Liver (tissue), 9 donors: ENCODE measurements around the gene PLXDC2. TPM values are rescaled to one million over a fixed set of nuclear protein-coding genes. Genes with fewer than 3 reads are reported as not detected.

Experiments used
- DNase-seq: peaks from one replicate; pipeline ENCODE4 v3.0.0-alpha.2; 2017; ENCODE audit warnings: low spot score
- H3K27ac ChIP-seq, 2 donors: one replicate each; pipeline ENCODE4 v1.7.0; 2013; ENCODE audit warnings: inconsistent platforms in 2 of 2, low read length in 2 of 2, control low read depth in 1 of 2, low read depth in 1 of 2, mild to moderate bottlenecking in 1 of 2
- H3K27me3 ChIP-seq, 4 donors: one replicate each; pipeline versions ENCODE4 v1.6.1 to v1.7.0; 2013; ENCODE audit warnings: low read length in 3 of 4, inconsistent platforms in 1 of 4, mild to moderate bottlenecking in 1 of 4, moderate library complexity in 1 of 4; ENCODE audit not compliant: control insufficient read depth in 4 of 4, insufficient read depth in 4 of 4
- H3K36me3 ChIP-seq, 4 donors: one replicate each; pipeline versions ENCODE4 v1.6.1 to v1.7.0; 2013; ENCODE audit warnings: low read length in 3 of 4, mild to moderate bottlenecking in 3 of 4, low read depth in 1 of 4, moderate library complexity in 1 of 4; ENCODE audit not compliant: control insufficient read depth in 4 of 4, insufficient read depth in 3 of 4
- H3K4me1 ChIP-seq, 4 donors: one replicate each; pipeline versions ENCODE4 v1.6.1 to v1.7.0; 2013; ENCODE audit warnings: low read length in 3 of 4, mild to moderate bottlenecking in 3 of 4, moderate library complexity in 1 of 4; ENCODE audit not compliant: control insufficient read depth in 4 of 4, insufficient read depth in 4 of 4
- H3K4me3 ChIP-seq, 3 donors: one replicate each; pipeline versions ENCODE4 v1.6.1 to v1.7.0; 2013; ENCODE audit warnings: low read length in 3 of 3, control low read depth in 1 of 3, low read depth in 1 of 3, mild to moderate bottlenecking in 1 of 3
- H3K9ac ChIP-seq, 2 donors: one replicate each; pipeline ENCODE4 v1.7.0; 2013; ENCODE audit warnings: low read length in 2 of 2, mild to moderate bottlenecking in 2 of 2, moderate library complexity in 2 of 2, control low read depth in 1 of 2, low read depth in 1 of 2
- H3K9me3 ChIP-seq, 4 donors: one replicate each; pipeline versions ENCODE4 v1.6.1 to v1.7.0; 2013; ENCODE audit warnings: low read length in 3 of 4; ENCODE audit not compliant: control insufficient read depth in 4 of 4
- FOXA1 ChIP-seq: IDR thresholded peaks from 2 replicates; pipeline ENCODE4 v1.6.1; 2016; ENCODE audit warnings: antibody characterized with exemption
- FOXA2 ChIP-seq: IDR thresholded peaks from 2 replicates; pipeline ENCODE4 v1.6.1; 2016; ENCODE audit warnings: antibody characterized with exemption
- GABPA ChIP-seq, 2 donors: IDR thresholded peaks in 1 of 2; conservative IDR thresholded peaks in 1 of 2; 2 replicates each; pipeline ENCODE4 v1.6.1; 2016; ENCODE audit warnings: antibody characterized with exemption in 2 of 2, mild to moderate bottlenecking in 1 of 2, moderate library complexity in 1 of 2
- HNF4G ChIP-seq: IDR thresholded peaks from 2 replicates; pipeline ENCODE4 v1.6.1; 2016; ENCODE audit warnings: antibody characterized with exemption
- JUND ChIP-seq, 2 donors: IDR thresholded peaks; 2 replicates each; pipeline ENCODE4 v1.6.1; 2016; ENCODE audit warnings: antibody characterized with exemption in 2 of 2
- RAD21 ChIP-seq, 2 donors: IDR thresholded peaks; 2 replicates each; pipeline ENCODE4 v1.6.1; 2016; ENCODE audit warnings: antibody characterized with exemption in 2 of 2, mild to moderate bottlenecking in 2 of 2
- REST ChIP-seq: IDR thresholded peaks from 2 replicates; pipeline ENCODE4 v1.6.1; 2016; ENCODE audit warnings: antibody characterized with exemption, mild to moderate bottlenecking
- RXRA ChIP-seq, 2 donors: IDR thresholded peaks; 2 replicates each; pipeline ENCODE4 v1.6.1; 2017 to 2018; ENCODE audit warnings: antibody characterized with exemption in 2 of 2, mild to moderate bottlenecking in 1 of 2
- SP1 ChIP-seq: IDR thresholded peaks from 2 replicates; pipeline ENCODE4 v1.6.1; 2018; ENCODE audit warnings: antibody characterized with exemption, mild to moderate bottlenecking
- TAF1 ChIP-seq: conservative IDR thresholded peaks from 2 replicates; pipeline ENCODE4 v1.6.1; 2016; ENCODE audit warnings: antibody characterized with exemption, mild to moderate bottlenecking
- ZBTB33 ChIP-seq: IDR thresholded peaks from 2 replicates; pipeline ENCODE4 v1.6.1; 2016; ENCODE audit warnings: antibody characterized with exemption
- WGBS: extraction: QIAGEN DNeasy Blood & Tissue Kit; methylation state at CpG from one replicate; pipeline ENCODE4 v1.1.7; 2013; 5-methylcytosine and 5-hydroxymethylcytosine counted together
- polyA plus RNA-seq, 2 donors: library from polyadenylated mRNA; stranded (reverse) in 1 of 2; unstranded in 1 of 2; fragments of 200-250 nt in 1 of 2; fragments of >200 nt in 1 of 2; fragmentation: Nextera tagmentation in 1 of 2; extraction: Ambion mirVana in 1 of 2; gene quantifications; one replicate each; pipeline versions ENCODE4 v1.2.1 to v1.2.3, GENCODE V29; 2013 to 2015
- total RNA-seq, 2 donors: library from RNA; depleted of rRNA; stranded (reverse); fragments of >200 nt; gene quantifications; one replicate each; pipeline ENCODE4 v1.2.3, GENCODE V29; 2014
- TF ChIP-seq, protein P1 (sequence below): IDR thresholded peaks from 2 replicates; pipeline ENCODE4 v1.6.1; 2016; ENCODE audit warnings: antibody characterized with exemption
- TF ChIP-seq, protein P2 (sequence below): fragments of 150-350 bp; IDR thresholded peaks from 2 replicates; pipeline ENCODE4 v1.5.1; 2017; ENCODE audit warnings: improper control_type of control experiment, low read depth, low read length; ENCODE audit not compliant: missing input control
- TF ChIP-seq, protein P3 (sequence below): IDR thresholded peaks from 2 replicates; pipeline ENCODE4 v1.6.1; 2016; ENCODE audit warnings: antibody characterized with exemption
- donor health status: healthy.
- donor health status: healthy.
- donor health status: healthy.
- donor health status: healthy.
- donor health status: healthy.

PLXDC2 gene
- total and polyA plus RNA-seq, 4 donors = 1.4 to 5.1 (median 2.4) TPM

DNA sequence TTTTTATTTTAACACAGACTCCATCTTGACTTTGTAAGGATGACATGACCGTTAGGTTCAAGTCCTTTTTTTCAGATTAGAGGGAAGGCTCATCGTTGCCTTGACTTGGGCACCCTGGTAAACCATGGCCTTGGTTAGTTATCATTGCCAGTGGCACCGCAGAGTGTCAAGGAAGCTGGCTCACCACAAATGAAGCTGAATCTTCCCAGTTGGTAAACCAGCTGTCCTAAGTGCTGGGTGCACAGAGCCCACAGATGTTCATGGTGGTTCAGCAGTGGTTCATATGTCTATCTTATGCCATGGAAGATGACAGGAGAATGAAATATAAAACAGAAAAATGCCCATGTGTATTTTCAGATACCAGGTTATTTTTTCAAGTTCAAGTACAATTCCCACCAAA is 273.6 kb downstream of the PLXDC2 start:
- Histone ChIP-seq H3K9ac (no peak overlapping the region), H3K36me3 (no peaks in the 10 kb centered on the region), H3K4me3 (no peak overlapping the region), H3K27ac (no peak overlapping the region), H3K9me3 (no peaks in the 10 kb centered on the region), H3K27me3 (no peaks in the 10 kb centered on the region), H3K4me1 (no peaks in the 10 kb centered on the region)
- no peak for DNase-seq
- TF ChIP-seq FOXA2 = no peak
- 90% methylated on average over 3 of the region's 3 CpGs for WGBS

DNA sequence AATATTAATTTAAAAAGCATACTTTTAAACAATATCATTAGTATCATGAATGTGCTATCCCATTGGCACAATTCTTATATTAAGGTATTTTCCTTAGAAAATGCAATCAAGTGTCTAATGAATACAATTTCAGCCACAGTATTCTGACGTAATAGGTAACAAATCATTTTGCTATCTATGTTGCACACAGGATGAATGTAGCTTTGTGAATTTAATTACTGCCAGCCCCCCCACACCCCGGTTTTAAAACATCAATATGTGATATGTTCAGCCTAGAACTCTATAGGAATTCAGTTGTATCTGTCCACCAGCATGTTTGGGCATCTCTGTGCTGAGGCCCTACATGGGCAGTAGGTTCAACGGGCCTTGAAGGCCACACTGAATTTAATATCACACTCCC is 274.6 kb downstream of the PLXDC2 start:
- H3K9me3 ChIP-seq = no peaks in the 10 kb centered on the region
- TF ChIP-seq TAF1 (no peak), GABPA (IDR thresholded peaks at IDR 0.05 in 1 of 2, conservative IDR thresholded peaks at IDR 0.05 in 1 of 2) (no peak), RXRA (IDR thresholded peaks at IDR 0.05) (no peak), FOXA1 (no peak), JUND (IDR thresholded peaks at IDR 0.05) (no peak), RAD21 (IDR thresholded peaks at IDR 0.05) (no peak)
- TF ChIP-seq, protein P1, sequence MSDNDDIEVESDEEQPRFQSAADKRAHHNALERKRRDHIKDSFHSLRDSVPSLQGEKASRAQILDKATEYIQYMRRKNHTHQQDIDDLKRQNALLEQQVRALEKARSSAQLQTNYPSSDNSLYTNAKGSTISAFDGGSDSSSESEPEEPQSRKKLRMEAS = no peak
- TF ChIP-seq, protein P2, sequence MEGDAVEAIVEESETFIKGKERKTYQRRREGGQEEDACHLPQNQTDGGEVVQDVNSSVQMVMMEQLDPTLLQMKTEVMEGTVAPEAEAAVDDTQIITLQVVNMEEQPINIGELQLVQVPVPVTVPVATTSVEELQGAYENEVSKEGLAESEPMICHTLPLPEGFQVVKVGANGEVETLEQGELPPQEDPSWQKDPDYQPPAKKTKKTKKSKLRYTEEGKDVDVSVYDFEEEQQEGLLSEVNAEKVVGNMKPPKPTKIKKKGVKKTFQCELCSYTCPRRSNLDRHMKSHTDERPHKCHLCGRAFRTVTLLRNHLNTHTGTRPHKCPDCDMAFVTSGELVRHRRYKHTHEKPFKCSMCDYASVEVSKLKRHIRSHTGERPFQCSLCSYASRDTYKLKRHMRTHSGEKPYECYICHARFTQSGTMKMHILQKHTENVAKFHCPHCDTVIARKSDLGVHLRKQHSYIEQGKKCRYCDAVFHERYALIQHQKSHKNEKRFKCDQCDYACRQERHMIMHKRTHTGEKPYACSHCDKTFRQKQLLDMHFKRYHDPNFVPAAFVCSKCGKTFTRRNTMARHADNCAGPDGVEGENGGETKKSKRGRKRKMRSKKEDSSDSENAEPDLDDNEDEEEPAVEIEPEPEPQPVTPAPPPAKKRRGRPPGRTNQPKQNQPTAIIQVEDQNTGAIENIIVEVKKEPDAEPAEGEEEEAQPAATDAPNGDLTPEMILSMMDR = no peak
- no peaks in the 10 kb centered on the region for H3K27me3 ChIP-seq
- H3K4me3 ChIP-seq = no peak overlapping the region
- no peak overlapping the region for H3K27ac ChIP-seq
- no peak for DNase-seq
- 91% methylated on average over 3 of the region's 3 CpGs for WGBS
- H3K36me3 ChIP-seq = no peaks in the 10 kb centered on the region
- H3K9ac ChIP-seq = no peak overlapping the region
- H3K4me1 ChIP-seq = no peaks in the 10 kb centered on the region

DNA sequence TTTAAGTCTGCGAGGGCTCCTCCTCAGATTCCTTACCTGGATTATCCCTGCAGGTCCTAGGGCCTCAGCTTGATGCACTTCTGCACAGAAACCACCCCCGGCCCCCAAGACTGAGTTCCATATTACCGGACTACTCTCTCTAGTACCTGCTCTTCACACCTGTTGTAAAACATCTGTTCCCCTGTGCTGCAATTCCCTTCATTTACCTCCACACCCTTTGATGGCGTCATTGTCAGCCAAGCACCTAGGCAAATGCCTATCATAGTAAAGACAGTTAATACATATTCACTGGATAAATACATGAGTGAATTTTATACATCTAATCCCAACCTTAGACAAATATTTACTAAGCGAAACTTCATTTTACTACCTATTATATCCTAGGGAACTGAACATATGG is 275.5 kb downstream of the PLXDC2 start:
- Histone ChIP-seq H3K9ac (no peak overlapping the region), H3K27ac (no peak overlapping the region), H3K4me1 (no peaks in the 10 kb centered on the region), H3K36me3 (no peaks in the 10 kb centered on the region), H3K27me3 (no peaks in the 10 kb centered on the region), H3K4me3 (no peak overlapping the region), H3K9me3 (no peaks in the 10 kb centered on the region)
- DNase-seq = no peak
- 88% methylated on average over 5 of the region's 5 CpGs for WGBS
- no peak for TF ChIP-seq RAD21 (IDR thresholded peaks at IDR 0.05)
- TF ChIP-seq, protein P1 = no peak
- no peak for TF ChIP-seq SP1
- no peak for TF ChIP-seq HNF4G
- TF ChIP-seq, protein P3, sequence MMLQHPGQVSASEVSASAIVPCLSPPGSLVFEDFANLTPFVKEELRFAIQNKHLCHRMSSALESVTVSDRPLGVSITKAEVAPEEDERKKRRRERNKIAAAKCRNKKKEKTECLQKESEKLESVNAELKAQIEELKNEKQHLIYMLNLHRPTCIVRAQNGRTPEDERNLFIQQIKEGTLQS = no peak
- TF ChIP-seq, protein P2 = no peak
- no peak for TF ChIP-seq REST
- no peak for TF ChIP-seq FOXA1
- TF ChIP-seq ZBTB33 = no peak
- no peak for TF ChIP-seq FOXA2
